ENCODE data around the gene CPEB2.

CPEB2 gene

GRCh38 chr4:15001869-15002658 is at the start of gene CPEB2:
Gene CPEB2 (plus strand): TSS chr4:15002481. CDS start chr4:15002674, 193 bp downstream.
- DNase-seq: peak; percentile 24

GRCh38 chr4:14958436-14958835 is 43.8 kb upstream of the CPEB2 start:
- DNase-seq: no peak

DNA sequence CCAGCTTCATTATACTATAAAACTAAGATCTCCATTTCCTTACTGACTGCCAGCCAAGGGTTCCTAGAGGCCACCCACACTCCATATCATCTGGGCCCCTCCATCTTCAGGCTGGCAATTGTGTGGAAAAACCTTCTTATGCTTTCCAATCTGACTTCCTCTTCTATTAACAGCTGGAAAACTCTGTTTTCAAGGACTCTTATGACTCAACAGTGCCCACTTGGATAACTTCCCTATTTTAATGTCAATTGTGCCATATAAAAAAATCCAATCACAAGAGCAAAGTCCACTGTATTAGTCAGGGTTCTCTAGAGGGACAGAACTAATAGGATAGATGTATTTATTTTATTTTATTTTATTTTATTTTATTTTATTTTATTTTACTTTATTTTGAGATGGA is 41.0 kb upstream of the CPEB2 start:
- no peak for DNase-seq

- no peak for DNase-seq
Observed at GRCh38 chr4:14965071-14965470, 37.2 kb upstream of the CPEB2 start.

DNA sequence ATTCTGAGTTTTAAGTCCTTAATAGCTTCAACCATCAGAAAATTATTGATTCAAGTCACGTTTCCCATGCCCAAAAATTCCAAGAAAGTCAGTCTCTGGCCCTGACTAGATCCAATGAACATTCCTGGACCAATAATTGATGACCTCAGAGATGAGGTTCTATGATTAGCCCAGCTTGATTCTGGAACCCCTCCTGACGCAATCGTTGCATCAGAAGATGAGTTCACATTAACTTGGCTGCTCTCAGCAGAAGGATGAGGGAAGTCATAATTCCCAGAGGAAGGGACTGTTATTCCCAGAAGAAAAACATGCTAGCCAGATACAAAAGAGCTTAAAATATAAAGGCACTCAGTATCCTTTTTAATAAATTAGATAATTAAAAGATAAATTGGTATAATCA is 34.3 kb upstream of the CPEB2 start:
- no peak for DNase-seq

DNA sequence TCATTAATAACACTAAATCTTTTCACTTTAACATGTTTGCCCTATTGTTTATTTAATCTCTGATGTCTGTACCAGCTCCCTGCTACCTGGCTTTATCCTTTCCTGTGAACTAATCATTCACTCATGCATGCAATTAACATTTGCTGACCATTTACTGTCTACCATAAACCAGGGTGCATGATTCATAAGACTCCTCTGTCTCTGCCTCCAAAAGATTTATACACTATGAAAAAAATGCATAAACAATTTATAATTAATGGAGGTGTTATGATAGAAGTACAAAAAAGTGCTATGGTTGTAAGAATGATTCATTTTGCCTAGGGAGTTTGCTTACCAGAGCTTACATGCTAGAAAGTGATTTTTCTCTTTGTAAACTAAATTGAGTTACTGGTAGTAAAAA is 24.5 kb upstream of the CPEB2 start:
- DNase-seq: no peak

DNA sequence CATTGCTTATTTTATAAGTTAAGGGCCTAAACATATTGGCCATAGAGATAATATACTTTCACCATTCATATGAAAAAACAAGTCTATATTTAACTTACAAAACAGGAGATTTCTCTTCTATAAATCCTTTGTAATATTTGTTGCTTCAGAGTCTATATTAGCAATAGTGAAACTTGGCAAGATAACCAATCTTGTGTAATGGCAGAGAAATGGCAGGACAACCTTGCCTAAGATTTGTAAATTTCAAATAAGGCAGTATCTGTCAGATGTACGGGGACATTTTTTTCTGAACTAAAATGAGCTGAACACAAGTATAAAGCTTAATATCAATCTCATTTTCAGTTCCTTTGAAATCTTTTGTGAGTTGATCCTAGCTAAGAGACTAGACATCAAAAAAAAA is 17.8 kb upstream of the CPEB2 start:
- no peak for DNase-seq

DNA sequence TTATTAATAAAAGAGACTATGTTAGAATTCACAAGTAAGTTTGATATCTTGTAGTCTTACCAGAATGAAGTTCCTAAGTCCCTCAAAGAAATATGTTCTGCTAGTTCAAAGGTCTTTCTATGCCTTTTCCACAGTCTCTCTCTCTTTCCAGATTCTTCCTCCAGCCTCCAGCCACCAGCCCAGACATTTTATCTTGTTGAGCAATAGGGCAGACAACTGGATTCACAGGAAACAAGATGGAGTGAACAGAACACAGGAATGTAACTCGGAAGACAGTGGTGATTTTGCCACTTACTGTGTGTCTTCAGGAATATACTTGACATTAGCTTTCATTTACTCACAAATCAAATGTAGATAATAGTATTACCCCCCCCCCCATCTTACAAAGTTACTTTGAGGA is 17.1 kb upstream of the CPEB2 start:
- no peak for DNase-seq

GRCh38 chr4:14985843-14986242 is 16.4 kb upstream of the CPEB2 start:
- DNase-seq: no peak

DNA sequence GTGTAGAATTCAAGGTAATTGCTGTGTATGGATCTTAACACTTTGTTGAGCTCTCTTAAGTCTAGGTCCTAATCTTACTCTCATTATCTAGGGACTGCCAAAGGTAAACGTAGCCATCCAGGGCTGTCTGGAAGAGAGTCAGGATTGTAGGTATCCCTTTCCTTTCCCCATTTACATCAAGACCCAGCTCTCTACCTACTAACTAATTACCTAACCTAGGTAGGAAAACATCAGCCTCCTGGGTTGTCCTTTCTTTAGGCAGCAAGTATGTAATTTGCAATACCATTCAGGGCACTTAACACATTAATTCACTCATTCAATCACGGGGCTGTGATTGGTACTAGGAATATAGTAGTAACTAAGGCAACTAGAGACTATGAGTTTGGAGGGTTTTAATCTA is 15.2 kb upstream of the CPEB2 start:
- no peak for DNase-seq

GRCh38 chr4:14990484-14990883 is 11.8 kb upstream of the CPEB2 start:
- no peak for DNase-seq

DNA sequence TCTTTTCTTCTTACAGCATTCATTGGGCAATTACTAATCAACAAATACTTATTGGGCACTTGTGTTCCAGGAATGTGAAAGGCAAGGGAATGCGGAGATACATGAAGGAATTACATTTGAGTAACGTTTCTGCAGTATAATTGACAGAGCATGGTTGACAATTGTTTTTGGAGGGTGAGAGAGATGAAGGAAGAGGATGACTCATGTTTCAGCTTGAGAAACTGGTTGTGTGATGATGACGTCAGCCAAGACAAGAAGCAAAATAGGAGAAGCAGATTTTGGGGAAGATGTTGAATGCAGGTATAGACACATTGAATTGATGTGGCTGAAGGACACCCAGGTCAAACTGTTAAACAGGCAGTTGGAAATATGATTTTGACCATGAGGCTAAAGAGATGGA is 8.0 kb upstream of the CPEB2 start:
- DNase-seq: no peak

DNA sequence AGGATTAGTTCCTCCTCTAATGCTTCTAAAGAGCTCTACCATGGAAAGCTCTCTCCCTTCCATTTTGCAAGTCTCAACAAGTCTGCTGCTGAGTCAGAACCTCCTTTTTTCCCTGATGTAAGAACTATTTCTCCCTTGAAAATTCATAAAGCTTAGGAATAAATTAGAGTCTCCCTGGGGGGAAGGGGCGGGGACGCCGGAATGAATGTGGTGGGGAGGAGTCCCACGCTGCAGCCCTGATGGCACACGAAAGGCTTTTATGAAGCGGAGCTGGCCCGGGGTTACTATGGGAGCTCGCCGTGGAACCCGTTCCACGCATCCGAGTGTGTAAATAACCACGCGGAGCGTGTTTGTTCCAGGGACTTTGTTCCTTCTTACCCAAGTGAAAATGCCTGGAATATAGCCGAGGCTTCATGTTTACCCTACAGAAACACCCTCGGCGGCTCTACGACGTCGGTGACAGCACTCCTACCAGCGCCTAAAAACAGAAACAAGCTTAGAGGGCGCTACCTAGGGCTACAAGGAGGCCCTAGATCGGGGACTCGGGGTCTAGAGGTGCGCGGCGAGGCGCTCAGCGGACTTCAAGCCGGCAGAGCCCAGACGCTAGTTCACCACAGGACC is 923 bp upstream of the CPEB2 start:
- peak; percentile 4 for DNase-seq

DNA sequence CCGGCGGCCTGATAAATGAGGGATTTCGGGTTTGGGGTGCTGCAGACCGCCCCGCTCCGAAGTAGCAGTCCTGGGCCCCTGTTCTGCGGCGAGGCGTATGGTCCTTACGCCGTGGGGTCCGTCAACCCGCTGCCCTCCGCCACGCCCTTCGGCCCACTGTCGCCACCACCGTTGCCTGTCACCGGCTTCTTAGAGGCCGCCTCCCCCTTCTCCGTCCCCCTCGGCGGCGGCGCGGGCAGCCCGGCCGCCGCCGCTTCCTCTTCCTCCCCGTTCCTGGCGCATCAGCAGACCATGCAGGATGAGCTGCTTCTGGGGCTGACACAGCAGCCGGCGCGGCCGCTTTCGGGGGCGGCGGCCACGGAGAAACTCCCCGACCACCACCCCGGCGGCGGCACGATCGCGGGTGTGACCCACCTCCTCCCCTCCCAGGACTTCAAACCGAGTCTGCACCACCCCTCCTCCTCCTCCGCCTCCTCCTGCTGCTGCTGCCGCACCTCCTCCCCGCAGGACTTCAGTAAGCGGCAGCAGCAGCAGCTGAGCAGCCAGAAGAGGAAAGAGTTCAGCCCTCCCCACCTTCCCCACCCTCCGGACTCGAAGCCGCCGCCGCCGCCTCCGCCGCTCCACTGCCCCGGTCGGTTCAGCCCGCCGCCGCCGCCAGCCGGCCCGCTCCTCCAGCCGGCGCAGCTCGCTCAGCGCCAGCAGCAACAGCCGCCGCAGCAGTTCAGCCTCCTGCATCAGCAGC is 549 bp downstream of the CPEB2 start:
- DNase-seq: no peak

- DNase-seq: peak; percentile 2
Observed at GRCh38 chr4:15003401-15003890, 1.2 kb downstream of the CPEB2 start.

GRCh38 chr4:15003891-15004738 is 1.8 kb downstream of the CPEB2 start:
- no peak for DNase-seq

GRCh38 chr4:15004739-15005301 is 2.5 kb downstream of the CPEB2 start:
- no peak for DNase-seq

DNA sequence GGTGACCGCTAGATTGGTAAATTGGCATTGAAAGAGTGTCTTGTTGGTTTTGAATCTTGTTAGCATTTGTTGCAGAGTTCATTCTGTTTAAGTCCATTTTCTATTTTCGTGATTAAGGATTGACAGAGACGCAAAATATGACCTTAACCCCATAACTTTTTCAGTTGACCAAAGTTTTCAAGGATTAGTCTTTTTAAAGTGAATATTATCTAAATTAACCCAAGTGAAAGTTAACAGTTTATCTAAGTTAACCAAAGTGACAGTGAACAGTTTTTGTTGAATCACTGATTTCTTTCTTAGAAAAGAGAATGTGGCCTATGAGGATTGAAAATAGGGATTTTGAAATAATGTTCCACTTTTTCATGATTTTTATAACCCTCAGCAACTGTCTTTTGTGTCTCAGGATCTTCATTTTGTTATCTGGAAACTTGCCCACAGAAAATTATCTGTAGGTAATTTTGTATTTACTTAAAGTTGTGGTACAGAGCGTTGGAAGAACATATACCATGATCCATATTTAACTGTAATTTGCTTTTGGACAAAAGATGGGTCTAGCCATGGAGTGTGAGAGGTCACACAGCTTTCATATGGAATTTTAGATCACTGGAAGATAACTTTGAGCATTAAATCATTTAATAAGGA is 3.3 kb downstream of the CPEB2 start:
- no peak for DNase-seq

DNA sequence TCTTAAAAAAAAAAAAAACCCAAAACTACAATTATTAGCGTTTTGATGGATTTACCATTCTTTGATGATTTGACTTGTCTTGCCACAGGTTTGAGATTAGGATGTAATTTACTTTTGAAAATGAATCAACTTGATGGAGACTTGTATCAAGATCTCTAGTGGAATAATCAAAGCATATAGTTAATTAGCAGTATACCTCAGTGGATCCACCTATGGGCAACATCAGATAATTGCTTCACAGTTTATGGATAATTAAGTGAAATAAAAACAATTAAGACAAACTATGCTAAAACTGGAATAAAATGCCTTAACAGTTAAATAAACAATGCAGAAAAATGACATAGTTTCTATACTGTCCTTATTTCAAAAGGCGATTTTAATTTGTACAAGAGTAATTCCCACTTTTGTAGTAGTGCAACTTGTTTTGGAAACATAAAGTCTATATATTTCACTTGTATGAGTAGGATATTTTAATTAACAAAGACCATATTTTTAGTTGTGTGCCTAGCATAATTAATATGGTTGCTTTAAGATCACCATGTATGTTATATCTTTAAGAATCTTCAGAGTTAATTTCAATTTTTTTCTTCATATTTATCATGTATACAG is 4.2 kb downstream of the CPEB2 start:
- no peak for DNase-seq

DNA sequence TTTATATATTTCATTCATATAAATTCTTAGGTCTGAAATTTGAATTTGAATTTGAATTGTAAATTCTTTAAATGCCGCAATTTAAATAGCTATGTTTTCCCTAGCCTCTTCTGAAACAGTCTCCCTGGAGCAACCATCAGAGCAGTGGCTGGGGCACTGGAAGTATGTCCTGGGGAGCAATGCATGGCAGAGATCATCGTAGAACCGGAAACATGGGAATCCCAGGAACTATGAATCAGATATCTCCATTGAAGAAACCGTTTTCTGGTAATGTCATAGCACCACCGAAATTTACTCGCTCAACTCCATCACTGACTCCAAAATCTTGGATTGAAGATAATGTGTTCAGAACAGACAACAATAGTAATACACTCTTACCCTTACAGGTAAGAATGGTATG is 4.9 kb downstream of the CPEB2 start:
- no peak for DNase-seq

DNA sequence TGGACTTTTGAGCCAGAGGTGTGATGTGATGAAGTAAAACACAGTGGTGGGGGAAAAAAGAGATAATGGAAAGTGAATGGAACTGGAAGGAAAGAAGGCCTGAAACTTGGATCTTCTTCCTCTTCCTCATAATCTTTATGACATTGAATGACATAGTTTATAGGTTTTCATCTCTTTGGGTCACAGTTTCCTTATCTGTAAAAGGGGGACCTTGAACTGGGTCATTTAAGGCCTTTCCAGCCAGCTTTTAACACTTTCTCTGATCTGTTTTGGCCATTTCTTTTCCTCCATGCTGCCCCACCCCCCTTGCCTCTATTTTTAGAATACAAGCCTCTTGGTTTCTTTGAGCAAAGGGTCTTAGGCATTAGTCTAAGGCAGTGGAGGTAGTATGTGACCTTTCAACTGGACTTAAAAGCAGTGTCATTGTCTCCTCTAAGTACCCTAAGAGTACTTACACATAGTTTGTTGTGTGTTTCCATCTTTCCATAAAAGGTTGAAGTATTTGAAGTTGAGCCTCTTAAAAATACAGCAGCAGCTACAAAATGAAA is 7.8 kb downstream of the CPEB2 start:
- no peak for DNase-seq
